GM13976 (cell line): Measurements from ENCODE around the gene KIAA0232.

ENCODE experiments used
- DNase-seq: peaks from one replicate; pipeline ENCODE4 v3.0.0; 2012; ENCODE audit warnings: low spot score
- in situ Hi-C: fragments of 300-500 bp; cut with MboI; formaldehyde crosslinking; loops from one replicate; pipeline ENCODE4 v1.12.0; 2022; ENCODE audit warnings: low sequenced_read_pairs, mixed read lengths, inconsistent platforms; ENCODE audit not compliant: unreplicated experiment
- TF ChIP-seq, protein P1 (sequence below): IDR thresholded peaks from 2 replicates; pipeline ENCODE4 v1.5.1; 2012; ENCODE audit warnings: borderline replicate concordance, mild to moderate bottlenecking; ENCODE audit not compliant: insufficient read depth; ENCODE audit errors: extremely low read depth, missing control alignments, control extremely low read depth

KIAA0232 gene

DNA sequence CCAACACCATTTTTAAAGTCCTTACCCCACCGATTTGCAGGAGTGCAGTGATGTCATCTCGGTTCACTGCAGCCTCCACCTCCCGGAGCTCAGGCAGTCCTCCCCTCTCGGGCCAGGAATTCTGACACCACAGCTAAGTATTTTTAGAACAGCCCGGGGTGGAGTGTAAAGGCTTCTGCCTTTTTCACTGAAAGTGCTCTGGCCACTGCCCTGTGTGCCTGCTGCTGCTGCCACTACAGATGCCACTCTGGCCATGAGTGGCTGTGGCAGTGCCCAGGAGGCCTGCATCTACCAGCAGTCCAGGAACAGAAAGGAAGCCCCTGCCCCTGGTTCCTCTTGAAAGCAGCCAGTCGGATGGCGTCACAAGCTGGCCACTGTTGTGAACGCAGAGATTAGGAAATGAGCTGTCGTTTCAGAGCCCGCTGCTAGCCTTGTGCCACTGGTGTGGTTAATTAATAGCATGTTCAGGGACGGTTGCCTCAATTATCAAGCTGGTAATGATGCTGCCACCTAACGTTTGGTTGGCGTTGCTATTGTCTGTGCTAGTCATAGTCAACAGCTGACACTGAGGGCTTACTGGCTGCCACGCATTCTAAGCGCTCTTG lies 103.5 kb downstream of the KIAA0232 start:
- DNase-seq = peak; percentile 41
- in situ Hi-C loops = loop anchor here (25.0 kb wide), 1 partner anchor 174 kb away; the partner anchor contains the start of genes BLOC1S4 and MRFAP1L1
- TF ChIP-seq, protein P1, sequence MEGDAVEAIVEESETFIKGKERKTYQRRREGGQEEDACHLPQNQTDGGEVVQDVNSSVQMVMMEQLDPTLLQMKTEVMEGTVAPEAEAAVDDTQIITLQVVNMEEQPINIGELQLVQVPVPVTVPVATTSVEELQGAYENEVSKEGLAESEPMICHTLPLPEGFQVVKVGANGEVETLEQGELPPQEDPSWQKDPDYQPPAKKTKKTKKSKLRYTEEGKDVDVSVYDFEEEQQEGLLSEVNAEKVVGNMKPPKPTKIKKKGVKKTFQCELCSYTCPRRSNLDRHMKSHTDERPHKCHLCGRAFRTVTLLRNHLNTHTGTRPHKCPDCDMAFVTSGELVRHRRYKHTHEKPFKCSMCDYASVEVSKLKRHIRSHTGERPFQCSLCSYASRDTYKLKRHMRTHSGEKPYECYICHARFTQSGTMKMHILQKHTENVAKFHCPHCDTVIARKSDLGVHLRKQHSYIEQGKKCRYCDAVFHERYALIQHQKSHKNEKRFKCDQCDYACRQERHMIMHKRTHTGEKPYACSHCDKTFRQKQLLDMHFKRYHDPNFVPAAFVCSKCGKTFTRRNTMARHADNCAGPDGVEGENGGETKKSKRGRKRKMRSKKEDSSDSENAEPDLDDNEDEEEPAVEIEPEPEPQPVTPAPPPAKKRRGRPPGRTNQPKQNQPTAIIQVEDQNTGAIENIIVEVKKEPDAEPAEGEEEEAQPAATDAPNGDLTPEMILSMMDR = no peak

DNA sequence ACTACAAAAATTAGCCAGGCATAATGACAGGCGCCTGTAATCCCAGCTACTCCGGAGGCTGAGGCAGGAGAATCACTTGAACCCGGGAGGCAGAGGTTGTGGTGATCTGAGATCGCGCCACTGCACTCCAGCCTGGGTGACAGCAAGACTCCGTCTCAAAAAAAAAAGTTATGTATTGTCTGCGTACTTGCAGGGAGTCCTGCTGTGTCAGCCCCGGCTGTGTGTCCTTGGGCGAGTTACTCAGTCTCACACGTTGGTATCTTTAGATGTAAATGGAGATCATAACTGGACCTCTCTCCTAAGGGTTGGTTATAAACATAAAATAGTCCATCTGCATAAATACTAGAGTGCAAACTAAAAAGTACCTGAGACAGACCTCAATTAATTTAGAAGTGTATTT lies 104.4 kb downstream of the KIAA0232 start:
- in situ Hi-C loops = loop anchor here (25.0 kb wide), 1 partner anchor 175 kb away; the partner anchor contains the start of genes BLOC1S4 and MRFAP1L1
- TF ChIP-seq, protein P1 = no peak
- DNase-seq = no peak

DNA sequence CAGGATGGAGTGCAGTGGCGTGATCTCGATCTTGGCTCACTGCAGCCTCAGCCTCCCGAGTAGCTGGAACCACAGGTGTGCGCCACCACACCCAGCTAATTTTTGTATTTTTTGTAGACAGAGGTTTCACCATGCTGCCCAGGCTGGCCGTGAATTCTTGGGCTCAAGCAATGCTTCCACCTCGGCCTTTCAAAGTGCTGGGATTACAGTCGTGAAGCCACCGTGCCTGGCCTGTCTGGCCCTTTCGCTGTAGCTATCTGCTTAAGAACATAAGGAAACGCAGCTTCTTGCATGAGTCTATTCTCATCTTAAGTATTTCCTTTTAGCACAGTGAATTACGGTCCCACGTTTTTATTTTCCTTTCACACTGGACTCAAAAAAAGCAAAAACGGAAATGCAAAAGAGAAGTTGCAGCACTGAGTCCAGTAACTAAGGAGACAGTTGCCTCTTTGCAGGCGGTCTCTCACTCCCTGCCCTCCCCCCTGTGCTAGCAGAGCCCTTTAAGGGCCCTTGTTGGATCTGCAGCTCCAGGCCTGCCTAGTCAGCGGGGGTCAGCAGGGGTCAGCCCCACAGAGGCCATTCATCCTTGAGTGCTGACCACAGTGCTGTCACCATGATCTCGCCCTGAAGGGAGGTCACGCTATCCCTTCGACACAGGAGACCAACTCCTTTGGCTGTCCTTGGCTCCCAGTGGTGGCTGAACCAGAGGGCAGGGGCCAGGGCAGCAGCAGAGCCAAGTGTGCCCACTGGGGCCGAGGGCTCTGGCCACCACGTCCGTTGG lies 105.3 kb downstream of the KIAA0232 start:
- DNase-seq = no peak
- TF ChIP-seq, protein P1 = no peak
- in situ Hi-C loops = loop anchor here (25.0 kb wide), 1 partner anchor 175 kb away; the partner anchor contains the start of genes BLOC1S4 and MRFAP1L1

DNA sequence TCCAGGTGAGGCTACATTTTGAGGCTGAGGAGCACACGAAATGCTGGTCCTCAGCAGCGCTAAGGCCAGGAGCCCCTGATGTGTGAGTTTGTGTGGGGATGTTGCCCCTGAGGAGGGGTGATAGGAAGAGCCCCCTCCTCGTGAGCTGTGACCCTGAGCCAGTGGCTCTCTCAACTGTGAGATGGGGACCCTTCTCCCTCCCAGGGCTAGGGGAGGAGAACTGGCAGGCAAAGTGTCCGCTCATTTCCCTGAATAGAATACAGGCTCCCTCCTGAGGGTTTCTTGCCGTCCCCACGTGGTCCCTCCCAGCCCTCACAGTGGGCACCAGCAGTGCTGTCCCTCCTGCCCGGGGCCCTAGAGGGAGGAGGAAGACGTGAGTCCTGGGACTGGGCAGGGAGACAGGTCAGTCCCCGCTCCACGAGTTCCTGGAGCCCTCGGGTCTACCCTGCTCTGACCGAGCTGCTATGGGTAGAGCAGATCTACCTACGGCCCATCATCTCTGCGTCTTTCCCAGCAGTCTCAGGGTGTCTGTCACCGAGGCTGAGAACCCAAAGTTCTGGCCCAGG lies 106.1 kb downstream of the KIAA0232 start:
- in situ Hi-C loops = loop anchor here (25.0 kb wide), 1 partner anchor 176 kb away; the partner anchor contains the start of genes BLOC1S4 and MRFAP1L1
- DNase-seq = no peak
- TF ChIP-seq, protein P1 = no peak

DNA sequence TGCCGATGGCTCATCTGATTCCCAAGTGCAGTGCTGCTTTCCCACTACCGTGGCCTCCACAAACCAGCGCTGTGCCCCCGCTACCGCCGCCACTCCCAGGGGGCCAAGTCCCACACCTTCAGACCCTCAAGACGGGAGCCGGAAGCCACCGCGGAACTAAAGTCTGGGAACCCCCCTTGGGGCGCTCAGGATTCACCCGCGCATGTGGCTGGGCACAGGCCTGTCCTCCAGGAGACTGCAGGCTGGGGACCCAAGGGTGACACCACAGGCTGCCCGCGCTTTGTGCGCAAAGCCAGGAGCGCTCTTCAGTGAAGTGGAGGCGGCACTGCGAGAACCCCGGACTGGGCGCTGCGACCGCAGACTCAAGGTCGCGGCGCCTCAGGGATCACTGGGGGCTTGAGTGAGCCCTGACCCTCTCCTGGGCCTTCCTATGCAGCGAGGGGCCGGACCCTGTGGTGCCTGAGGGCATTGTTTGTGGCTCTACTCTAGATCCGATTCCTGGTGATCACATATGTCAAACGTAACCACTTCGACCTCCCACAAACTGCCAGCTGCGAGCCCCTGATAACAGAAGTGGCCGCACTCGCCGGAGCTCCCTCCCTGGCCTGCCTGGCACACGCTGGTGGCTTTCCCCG lies 106.7 kb downstream of the KIAA0232 start:
- in situ Hi-C loops = loop anchor here (25.0 kb wide), 1 partner anchor 177 kb away; the partner anchor contains the start of genes BLOC1S4 and MRFAP1L1
- no peak for DNase-seq

More for the DNA sequence above, 106.7 kb downstream of the KIAA0232 start:
- TF ChIP-seq, protein P1 = no peak
